ENCODE measurements around the gene ACAD11.
"Not testable (repeated sequence)": the region's sequence is repeated elsewhere in the genome, so short reads cannot be mapped to it uniquely, and the experiment has no call there.

ACAD11 gene

DNA sequence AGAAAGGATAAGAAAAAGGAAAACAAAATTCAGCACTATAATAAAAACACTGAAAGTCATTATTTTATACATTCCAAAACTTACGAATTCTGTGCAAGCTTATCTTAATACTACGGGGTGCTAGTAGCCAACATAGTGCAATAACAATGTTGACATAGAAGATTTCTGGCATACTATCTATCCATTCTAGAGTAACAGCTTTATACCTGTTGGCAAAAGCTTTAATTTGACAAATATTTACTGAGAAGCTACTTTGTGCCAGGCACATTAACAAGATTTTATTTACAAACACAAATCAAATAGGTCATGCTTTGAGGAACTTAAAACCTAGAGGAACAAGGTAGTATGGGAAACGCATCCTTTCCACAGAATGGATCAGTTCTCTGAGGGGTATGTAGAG lies 61.4 kb downstream of the ACAD11 start:
- no peak for DNase-seq

DNA sequence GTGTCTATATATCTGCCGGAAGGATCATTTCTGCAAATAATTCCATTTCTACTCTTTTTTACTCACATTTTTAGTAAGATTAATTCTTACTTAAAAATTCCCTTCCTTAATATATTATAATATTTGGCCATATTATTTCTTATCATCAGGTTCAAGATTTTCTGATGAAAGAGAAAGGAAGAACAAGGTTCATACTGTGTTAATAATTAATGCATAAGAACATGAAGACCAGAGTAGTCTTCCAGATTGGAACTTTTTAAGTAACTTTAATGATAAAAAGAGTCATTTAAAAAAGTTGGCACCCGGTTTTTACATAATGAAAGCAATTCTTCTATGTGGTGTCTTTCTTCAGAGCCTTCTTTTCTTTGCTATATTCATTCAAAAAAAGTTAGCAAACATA lies 61.9 kb downstream of the ACAD11 start:
- DNase-seq = no peak

GRCh38 chr3:132596816-132597433 lies 62.7 kb downstream of the ACAD11 start, which contains the start of gene ACKR4:
Gene ACKR4 (plus strand): TSS chr3:132597270. CDS start chr3:132600398, 3,128 bp downstream.
- no peak for DNase-seq

DNA sequence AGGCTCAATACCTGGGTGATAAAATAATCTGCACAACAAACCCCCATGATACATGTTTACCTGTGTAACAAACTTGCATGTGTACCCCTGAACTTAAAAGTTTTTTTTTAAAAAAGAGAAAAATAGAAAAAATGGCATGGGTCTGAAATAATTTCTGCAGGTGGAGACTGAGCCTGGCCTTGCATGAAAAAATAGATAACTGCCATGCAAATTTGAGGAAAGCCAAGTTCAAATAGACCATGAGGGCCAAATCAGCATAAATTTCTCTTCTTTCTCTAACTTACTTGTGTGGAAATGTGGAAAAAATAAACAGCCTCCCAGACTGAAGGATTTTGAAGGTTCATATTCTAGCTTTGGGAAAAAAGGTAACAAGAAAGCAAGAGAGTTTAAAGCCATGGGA lies 63.3 kb downstream of the ACAD11 start:
- DNase-seq = no peak

DNA sequence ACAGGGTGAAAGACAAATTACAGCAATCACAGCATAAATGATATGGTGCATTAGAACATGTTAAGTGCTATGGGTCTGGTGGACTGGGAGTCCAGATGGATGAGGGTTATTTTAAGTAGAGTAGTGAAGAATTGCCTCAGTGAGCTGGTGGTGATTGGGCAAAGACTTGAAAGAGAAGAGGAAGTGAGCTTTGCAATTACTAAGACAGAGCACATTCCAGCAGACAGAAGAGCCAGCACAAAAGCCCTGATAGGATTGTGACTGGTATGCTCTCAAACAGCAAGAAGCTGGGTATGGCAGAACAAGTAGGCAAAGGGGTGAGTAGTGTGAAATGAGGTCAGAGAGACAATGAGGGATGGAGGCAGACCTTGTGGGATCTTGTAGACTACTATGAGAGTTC lies 64.6 kb downstream of the ACAD11 start:
- DNase-seq = no peak

GRCh38 chr3:132594498-132594897 lies 65.1 kb downstream of the ACAD11 start:
- DNase-seq = no peak

DNA sequence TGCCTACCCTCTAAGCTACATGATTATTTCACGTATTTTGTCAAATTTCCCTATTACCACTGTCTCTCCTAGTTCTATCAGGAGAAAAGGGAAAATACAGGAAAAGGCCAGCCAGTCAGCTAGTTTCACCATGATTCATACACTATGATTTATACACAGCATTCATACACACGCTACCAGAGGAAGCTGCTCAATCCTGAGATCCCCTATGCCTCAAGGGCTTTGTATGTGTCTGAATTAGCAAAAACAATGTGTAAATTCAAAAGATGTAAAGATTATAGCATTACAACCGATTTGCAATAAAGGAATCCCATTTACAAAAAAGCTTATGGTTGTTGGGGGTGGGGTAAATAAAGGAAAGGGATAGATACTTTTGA lies 65.7 kb downstream of the ACAD11 start:
- no peak for DNase-seq

DNA sequence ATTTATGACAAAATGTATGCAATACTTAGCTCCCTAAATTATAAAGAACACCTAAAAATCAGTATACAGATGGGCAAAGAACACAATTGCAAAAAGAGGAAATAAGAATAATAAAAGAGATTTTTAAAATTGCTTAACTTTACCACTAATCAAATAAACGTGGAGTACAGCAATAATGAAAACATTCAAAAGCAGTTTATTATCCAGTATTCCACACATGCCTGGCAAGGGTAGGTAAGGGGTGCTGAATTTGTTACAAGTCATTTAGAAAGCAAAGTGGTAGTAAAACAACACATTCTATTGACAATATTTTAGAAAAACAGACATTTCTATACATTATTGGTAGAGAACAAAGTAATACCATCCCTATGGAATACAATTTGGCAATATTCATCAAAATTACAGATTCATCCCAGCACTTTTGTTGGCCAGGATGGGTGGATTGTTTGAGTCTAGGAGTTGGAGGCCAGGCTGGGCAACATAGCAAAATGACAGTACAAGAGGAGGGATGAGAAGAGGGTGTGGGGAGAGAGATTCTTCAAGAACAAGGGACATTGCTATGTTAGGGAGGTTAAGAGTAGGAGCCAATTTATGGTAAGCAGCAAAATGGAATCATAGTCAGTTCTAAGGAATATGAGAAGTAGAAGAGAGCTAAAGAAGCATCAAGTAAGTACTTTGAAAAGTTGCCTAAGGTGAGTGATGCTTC lies 66.2 kb downstream of the ACAD11 start:
- DNase-seq = no peak

- DNase-seq = no peak
Measured at GRCh38 chr3:132592216-132592615, 67.4 kb downstream of the ACAD11 start.

GRCh38 chr3:132587401-132587800 lies 72.2 kb downstream of the ACAD11 start:
- DNase-seq = no peak

DNA sequence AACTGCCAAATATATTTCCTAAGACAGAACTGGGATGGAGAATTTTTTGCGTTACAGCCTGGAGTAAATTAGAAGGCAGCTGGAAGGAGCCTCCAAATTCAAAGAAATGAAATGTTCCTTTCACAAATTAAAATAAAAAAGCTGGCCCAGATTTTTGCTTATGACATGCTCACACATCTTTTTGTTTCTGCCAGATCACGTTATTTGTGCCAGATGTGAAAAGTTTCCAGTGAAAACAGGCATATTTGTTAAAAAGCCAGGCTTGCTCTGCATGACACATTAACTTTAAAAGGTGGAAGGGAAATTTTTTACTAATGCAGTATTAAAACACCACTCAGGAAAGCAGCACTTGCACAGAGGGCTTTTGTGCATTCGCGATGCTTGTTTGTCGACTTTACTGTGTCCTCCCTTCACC lies 85.8 kb downstream of the ACAD11 start:
- no peak for DNase-seq

DNA sequence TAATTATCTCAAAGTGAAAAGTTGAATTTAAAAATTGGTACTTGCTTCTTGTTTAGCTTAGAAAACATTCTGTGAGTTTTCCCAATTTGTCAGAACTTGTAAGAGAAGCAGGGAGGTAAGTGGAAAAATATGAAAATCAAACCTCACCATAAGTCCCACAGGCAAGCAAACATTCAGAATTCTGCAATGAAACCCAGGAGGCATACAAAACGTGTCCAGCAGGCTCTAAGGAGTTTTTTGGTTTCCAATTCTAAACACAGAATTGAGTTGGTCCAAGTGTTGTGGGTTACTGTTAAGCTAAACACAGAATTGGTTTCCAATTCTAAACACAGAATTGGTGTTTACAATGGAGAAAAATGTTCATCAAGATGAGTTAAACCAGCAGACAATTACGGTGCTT lies 89.6 kb downstream of the ACAD11 start:
- no peak for DNase-seq

DNA sequence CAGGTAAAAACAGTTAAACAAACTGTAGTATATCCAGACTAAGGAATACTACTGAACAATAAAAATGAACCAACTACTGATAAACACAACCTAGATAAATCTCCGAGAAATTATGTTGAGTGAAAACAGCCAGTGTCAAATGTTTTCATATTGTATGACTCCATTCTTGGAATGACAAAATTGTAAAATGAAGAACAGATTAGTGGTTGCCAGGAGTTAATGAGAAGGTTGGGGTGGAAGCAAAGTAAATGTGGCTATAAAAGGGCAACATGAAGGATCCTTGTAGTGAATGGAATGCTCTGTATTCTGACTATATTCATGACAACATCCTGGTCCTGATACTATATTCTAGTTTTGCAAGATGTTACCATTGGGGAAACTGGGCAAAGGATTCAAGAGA lies 90.0 kb downstream of the ACAD11 start:
- no peak for DNase-seq

- DNase-seq = peak in 1 of 5 experiments; percentile 14
Measured at GRCh38 chr3:132569153-132569552, 90.5 kb downstream of the ACAD11 start.

DNA sequence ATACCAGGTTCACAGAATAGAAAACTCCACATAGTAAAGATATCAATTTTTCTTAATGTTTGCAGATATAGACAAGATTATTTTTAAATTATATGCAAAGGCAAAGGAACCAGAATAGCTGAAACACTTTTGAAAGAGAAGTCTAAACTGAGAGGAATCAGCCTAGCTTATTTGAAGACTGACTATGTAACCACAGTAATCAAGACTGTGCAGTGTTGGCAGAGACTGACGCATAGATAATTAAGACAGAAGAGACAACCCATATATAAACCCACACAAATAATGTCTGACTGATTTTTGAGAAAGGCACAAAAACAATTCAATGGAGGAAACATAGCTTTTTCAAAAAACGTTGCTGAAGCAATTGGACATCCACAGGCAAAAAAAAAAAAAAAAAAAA lies 91.2 kb downstream of the ACAD11 start:
- no peak for DNase-seq

GRCh38 chr3:132564070-132564465 lies 95.5 kb downstream of the ACAD11 start:
- no peak for DNase-seq

DNA sequence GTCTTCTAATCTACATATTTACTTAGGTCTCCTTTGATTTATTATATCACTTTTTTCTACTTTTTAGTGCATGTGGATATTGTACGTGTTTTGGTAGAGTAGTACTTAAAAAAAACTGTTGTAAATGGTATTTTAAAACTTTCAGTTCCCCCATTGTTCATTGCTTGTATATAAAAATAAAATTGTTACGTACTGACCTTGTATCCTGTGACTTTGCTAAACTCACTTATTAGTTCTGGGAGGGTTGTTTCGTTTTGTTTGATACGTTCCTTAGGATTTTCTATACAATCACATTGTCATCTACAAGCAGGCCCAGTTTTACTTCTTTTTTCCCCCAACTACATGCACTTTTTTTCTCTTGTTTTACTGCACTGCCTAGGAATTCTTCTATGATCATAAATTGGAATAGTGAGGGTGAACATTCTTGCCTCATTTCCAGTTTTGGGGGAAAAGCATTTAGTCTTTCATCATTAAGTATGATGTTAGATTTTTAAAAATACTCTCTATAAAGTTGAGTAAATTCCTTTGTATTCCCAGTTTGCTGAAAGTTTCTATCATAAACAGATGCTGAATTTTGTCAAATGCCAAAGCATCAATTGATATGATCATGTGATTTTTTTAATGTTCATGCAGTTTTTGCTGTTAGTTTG lies 96.1 kb downstream of the ACAD11 start:
- no peak for DNase-seq

DNA sequence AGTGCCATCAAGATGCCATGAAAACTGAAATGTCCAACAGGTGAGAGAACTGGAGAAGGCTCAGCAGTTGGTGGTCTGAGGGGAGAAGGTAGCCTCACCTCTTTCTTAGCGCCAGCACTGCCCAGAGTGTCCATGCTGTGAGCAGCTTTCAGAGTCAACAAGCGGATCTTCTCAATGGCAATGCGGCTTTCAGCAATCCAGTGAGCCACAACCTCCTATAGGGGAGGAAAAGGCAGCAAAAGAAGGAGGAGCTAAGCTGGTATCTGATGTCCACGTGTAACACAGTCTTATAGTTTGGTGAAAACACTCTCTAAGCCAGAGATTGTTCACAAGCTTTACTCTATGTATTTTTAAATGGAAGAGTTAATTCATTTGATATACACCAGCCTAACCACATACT lies 98.6 kb downstream of the ACAD11 start:
- DNase-seq = no peak

GRCh38 chr3:132556508-132557159 lies 103.0 kb downstream of the ACAD11 start:
- DNase-seq = no peak

- DNase-seq = not testable (repeated sequence)
Measured at GRCh38 chr3:132556036-132556386, 103.6 kb downstream of the ACAD11 start.

GRCh38 chr3:132555306-132556035 lies 104.1 kb downstream of the ACAD11 start:
- no peak for DNase-seq

DNA sequence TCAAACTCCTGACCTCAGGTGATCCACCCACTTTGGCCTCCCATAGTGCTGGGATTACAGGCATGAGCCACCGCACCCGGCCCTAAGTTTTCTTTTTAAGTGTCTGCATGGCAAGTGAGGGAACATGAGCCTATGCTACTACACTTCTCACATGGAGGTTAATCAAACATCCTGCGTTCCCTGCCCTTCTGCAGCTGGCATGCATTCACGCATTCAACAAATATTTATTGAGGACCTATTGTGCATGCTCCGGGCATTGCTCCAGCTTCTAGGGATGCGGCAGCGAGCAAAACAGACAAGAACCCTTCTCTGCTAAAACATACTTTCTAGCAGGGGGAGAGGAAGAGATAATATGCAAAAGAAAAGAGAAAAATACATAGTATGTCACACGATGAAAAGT lies 105.2 kb downstream of the ACAD11 start:
- DNase-seq = no peak

GRCh38 chr3:132553826-132554225 lies 105.8 kb downstream of the ACAD11 start:
- no peak for DNase-seq

Data from T-helper 2 cell (primary cell).